ENCODE data around the gene MYL6B.

- TF ChIP-seq CTCF (IDR thresholded peaks at IDR 0.05) = peak; percentile 48 to 53 (median 48)
- TF ChIP-seq POLR2A (IDR thresholded peaks at IDR 0.05; ENCODE audit: low read depth) = peak; percentile 86
- TF ChIP-seq POLR2AphosphoS5 (IDR thresholded peaks at IDR 0.05) = peak; percentile 98 to 100
These were observed 34.4 kb upstream of the MYL6B start, which contains the start of gene ZC3H10 for GRCh38 chr12:56117778-56118687.

Measured in esophagus muscularis mucosa (tissue), 3 donors.